NB4 (cell line): ENCODE data around the gene ZMYND8.

Experiments used
- POLR2A ChIP-seq: IDR thresholded peaks from 2 replicates; pipeline ENCODE4 v1.6.1; 2011; ENCODE audit warnings: mild to moderate bottlenecking; ENCODE audit not compliant: insufficient read length; ENCODE audit errors: extremely low read depth
- TF ChIP-seq, protein P1 (sequence below): IDR thresholded peaks from one replicate; pipeline ENCODE4 v1.5.1; 2012; ENCODE audit warnings: low read depth, low read length

DNA sequence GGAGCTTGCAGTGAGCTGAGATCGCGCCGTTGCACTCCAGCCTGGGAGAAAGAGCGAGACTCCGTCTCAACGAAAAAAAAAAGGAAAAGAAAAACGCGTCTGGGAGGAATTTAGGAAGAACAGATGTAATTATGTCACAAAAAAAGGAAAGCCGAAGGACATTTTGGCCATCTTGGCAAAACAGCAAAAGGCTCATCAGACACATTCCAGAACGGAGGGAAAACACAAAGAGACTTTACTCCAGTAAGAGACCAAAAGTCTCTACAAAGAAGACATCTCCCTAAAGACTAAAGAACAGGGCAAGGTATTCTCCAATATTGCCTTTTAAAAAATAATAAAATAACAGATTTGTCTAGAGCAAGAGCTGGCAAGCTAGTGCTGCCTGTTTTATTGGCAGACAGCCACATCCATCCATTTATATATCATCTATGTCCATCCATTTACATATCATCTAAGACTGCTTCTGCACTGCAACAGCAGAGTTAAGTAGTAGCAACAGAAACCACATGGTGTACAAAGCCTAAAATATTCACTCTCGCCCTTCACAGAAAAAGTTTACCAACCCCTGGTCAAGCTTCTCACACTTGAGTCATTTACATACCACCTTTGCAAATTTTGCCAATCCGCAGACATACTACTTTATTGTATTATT lies 133.9 kb downstream of the ZMYND8 start:
- TF ChIP-seq, protein P1, sequence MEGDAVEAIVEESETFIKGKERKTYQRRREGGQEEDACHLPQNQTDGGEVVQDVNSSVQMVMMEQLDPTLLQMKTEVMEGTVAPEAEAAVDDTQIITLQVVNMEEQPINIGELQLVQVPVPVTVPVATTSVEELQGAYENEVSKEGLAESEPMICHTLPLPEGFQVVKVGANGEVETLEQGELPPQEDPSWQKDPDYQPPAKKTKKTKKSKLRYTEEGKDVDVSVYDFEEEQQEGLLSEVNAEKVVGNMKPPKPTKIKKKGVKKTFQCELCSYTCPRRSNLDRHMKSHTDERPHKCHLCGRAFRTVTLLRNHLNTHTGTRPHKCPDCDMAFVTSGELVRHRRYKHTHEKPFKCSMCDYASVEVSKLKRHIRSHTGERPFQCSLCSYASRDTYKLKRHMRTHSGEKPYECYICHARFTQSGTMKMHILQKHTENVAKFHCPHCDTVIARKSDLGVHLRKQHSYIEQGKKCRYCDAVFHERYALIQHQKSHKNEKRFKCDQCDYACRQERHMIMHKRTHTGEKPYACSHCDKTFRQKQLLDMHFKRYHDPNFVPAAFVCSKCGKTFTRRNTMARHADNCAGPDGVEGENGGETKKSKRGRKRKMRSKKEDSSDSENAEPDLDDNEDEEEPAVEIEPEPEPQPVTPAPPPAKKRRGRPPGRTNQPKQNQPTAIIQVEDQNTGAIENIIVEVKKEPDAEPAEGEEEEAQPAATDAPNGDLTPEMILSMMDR: no peak
- TF ChIP-seq POLR2A: no peak
